Stimulated activated CD4-positive, alpha-beta T cell treated with anti-CD3 and anti-CD28 coated beads, TNF-alpha, amount 100 ng/mL, for 4 hours (primary cell): Measurements from ENCODE around the gene GPC2.
"Not testable (repeated sequence)": the region's sequence is repeated elsewhere in the genome, so short reads cannot be mapped to it uniquely, and the experiment has no call there.

ENCODE experiments used
- DNase-seq, 3 experiments: peaks; one replicate each; pipeline ENCODE4 v3.0.0-alpha.2; 2020; ENCODE audit warnings: low read depth in 3 of 3

GPC2 gene, protein sequence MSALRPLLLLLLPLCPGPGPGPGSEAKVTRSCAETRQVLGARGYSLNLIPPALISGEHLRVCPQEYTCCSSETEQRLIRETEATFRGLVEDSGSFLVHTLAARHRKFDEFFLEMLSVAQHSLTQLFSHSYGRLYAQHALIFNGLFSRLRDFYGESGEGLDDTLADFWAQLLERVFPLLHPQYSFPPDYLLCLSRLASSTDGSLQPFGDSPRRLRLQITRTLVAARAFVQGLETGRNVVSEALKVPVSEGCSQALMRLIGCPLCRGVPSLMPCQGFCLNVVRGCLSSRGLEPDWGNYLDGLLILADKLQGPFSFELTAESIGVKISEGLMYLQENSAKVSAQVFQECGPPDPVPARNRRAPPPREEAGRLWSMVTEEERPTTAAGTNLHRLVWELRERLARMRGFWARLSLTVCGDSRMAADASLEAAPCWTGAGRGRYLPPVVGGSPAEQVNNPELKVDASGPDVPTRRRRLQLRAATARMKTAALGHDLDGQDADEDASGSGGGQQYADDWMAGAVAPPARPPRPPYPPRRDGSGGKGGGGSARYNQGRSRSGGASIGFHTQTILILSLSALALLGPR

DNA sequence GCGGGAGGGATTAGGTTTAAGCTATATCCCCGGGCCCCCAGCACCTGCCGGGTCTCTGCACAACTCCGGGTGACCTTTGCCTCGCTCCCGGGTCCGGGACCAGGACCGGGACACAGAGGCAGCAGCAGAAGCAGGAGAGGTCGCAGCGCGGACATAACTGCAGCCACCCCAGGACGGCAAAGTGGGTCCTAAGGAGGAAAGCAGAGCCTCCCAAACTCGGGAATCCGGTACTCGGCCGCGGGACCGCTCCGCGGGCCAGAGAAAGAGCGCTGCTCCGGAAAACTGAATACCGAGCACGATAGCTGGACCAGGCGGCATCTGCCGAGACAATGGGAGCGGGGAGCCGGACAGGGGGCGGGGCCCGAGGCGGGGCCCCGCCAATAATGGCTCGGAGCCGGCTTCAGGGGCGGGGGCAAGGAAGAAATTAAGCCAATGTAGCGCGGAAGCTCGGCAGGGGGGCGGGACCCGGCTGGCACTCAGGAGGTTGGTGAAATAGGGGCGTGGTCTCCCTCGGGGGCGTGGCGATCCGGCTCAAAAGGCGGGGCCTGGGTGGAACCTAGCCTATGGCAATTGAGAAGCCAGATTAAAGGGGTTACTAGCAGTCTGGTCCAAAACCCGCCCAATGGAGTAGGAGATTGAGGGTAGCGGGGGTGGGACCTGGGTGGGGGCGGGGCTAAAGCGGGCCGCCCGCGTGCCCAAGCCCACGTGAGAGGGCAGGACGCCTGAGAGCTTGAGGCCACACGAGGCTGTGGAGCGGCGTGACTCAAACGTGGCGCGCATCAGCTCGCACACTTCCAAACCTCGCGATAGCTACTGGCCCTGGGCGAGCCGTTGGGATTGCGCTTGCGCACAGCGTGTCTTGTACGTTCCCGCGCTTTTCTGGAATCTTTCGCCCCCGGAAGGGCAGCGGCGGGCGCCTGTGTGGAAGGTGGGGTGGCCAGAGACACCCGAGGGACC lies at the start of gene GPC2, which contains the start of gene STAG3:
GPC2 (minus strand) TSS at position 337 of the 957 bp plus-strand sequence; CDS start at position 155, 182 bp downstream.
STAG3 (plus strand) TSS at position 874 of the 957 bp plus-strand sequence. CDS start 2,639 bp downstream, outside the sequence.
- DNase-seq = peak; percentile 96 to 98 (median 97)

DNA sequence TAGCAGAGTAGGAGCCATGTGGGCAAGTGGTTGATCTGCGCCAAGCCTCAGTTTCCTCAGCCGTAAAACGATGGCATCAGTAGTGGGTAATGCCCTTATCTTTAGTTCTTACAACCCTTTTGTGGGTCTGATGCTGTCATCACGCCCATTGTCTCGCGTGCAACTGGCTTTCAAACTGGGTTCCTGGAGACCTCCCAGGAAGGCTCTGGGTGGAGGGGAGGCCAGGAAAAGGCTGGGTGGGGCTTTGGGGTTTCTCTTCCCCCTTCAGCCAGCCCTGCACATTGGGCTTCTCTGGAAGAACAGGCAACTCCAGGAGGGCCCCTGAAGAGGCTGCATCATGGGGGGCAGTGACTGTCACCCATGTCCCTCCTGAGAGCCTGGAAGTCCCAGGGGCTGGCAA lies 47.7 kb upstream of the GPC2 start:
- not testable (repeated sequence) for DNase-seq

DNA sequence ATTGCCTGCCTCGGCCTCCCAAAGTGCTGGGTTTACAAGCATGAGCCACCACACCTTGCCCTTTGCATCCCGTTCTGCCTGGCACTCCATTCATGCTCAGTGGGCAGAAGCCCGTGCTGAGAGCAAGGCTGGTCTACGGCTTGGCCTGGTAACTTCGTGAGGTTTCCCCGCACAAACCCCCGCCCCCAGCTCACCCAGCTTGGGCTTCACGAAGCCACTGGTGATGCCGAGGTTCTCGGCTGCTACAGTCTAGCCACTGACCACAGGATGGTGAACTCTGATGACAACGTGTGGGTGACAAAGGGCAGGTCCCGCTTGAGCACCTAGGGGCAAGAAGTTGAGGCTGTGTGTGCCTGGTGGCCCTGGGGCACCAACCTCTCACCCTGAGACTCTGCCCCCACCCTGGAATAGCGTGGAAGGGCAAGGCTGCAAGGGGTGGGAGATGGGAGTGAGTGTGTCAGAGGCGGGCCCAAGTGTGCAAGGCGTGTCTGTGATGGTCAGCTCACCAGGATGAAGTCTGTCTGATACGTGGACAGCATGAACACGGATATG lies 46.3 kb upstream of the GPC2 start:
- not testable (repeated sequence) for DNase-seq

DNA sequence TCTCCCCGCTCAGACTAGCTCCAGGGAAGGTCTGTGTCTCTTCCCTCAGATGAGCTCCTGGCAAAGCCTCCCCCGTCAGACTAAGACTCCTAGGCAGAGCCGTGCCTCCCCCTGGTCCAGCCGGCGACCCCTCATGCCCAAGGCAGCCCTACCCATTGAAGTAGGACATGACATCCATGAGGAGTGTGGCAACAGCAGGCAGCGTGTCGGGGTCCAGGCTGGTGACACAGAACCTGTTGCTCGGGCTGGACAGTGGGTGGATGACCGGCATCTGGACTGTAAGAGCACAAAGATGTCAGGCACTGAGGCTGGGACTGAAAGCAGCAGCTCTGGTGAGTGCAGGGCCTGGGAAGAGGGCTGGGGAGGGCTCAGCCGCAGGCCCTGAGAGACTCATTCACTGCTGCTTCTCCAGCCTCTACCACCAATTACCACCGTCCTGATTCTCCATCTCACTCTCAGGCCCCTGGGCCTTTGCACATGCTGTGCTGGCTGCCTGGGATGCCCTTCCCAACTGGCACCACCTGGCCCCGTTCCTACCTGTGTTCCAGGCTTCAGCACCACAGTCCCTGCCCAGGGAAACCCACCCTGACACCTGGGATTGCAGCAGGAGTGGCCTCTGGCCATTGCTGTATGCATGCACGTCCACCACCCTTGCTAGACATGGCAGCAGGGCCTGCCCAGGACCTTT lies 45.4 kb upstream of the GPC2 start:
- no peak for DNase-seq

DNA sequence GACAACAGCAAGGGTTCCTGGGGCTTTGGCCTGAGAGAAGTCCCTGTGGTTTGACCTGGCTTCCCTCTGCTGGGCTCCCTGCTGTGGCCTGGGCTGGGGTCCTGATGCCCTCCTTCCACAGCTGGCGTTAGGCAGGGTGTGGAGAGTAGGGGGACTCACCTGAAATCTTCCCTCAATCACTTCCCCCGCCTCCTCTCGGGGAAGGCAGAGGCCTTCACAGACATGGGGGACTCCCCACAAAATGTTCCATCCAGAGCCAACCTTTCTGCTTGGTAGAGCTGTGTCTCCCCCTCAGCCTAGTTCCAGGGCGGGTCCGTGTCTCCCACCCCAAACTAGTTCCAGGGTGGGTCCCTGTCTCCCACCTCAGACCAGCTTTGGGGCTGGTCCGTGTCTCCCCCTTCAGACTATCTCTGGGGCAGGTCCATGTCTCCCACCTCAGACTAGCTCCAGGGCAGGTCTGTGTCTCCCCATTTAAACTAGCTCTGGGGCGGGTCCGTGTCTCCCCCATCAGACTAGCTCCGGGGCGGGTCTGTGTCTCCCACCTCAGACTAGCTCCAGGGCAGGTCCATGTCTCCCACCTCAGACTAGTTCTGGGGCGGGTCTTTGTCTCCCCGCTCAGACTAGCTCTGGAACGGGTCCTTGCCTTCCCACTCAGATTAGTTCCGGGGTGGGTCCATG lies 44.7 kb upstream of the GPC2 start:
- DNase-seq = peak in 1 of 3 experiments; percentile 17

DNA sequence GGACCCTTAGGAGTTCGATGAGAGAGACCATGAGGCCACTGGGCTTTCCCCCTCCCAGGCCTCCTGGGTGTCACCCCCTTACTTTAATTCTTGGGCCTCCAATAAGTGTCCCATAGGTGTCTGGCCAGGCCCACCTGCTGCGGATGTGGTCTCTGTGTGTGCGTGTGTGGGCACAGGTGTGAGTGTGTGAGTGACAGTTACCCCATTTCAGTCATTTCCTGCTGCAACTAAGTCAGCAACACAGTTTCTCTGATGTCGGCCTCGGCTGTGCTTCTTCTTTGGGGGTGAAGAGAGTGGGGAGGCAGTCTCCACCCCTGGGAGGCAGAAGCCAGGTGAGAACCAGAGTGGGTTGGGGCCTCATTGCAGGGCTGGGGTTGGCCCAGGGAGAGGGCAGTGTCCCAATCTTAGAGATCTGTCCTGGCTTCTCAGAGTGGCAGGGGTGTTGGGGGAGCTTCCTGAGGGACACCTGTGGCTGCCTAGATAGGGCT lies 44.1 kb upstream of the GPC2 start:
- DNase-seq = peak in 2 of 3 experiments; percentile 66 to 71

DNA sequence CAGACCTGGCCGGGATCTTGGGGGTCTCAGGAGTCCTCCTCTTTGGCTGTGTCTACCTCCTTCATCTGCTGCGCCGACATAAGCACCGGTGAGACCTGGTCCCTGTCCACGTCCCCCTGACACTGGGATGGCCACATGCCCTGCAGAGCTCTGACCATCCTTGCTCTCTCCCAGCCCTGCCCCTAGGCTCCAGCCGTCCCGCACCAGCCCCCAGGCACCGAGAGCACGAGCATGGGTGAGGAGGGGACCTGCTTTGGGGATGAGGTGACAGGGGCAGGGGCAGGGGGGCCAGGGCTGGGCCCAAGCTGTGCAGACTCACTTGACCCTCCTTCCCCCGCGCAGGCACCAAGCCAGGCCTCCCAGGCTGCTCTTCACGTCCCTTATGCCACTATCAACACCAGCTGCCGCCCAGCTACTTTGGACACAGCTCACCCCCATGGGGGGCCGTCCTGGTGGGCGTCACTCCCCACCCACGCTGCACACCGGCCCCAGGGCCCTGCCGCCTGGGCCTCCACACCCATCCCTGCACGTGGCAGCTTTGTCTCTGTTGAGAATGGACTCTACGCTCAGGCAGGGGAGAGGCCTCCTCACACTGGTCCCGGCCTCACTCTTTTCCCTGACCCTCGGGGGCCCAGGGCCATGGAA lies 43.5 kb upstream of the GPC2 start:
- DNase-seq = peak in 1 of 3 experiments; percentile 58

DNA sequence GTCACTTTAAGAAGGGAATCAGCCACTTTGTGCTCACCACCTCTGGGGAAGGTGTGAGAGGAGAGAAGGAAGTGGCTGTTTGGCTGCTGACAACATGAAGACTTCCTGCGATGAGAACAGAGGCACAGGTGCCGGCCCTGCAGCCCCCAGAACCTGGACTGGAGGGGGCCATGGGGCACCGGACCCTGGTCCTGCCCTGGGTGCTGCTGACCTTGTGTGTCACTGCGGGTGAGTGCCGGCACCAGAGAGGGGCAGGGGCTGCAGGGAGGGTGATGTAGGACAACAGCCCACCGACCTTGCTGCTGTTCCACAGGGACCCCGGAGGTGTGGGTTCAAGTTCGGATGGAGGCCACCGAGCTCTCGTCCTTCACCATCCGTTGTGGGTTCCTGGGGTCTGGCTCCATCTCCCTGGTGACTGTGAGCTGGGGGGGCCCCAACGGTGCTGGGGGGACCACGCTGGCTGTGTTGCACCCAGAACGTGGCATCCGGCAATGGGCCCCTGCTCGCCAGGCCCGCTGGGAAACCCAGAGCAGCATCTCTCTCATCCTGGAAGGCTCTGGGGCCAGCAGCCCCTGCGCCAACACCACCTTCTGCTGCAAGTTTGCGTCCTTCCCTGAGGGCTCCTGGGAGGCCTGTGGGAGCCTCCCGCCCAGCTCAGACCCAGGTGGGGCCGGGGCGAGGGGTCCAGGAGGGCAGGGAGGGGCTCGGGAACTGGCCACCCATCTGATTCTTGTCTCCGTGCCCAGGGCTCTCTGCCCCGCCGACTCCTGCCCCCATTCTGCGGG lies 42.8 kb upstream of the GPC2 start, which contains the start of gene PVRIG:
PVRIG (plus strand) TSS at position 149 of the 785 bp plus-strand sequence; CDS start at position 171, 22 bp downstream.
- peak in 2 of 3 experiments; percentile 12 to 36 for DNase-seq

DNA sequence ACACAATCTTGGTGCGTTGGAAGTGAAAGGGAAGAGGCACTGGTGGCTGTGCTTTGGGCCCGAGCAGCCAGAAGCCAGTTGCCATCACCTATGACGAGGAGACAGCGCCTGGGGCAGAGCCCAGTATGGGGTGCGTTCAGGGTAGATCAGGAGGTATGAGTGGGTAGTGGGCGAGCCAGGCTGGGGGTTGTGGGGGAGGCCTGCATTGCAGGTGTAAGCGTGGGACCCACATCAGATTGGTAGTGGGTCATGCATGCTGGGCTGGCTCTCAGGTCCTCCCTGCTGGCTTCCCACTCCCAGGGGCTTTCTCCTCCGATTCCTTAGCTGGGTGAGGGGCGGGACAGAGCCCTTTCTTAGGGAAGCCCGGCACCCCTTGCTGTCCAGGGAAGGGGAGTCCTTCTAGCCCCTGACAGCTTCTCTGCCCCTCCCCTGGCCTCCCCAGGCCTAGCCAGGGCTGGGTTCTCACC lies 42.1 kb upstream of the GPC2 start:
- DNase-seq = peak; percentile 25 to 28 (median 26)

DNA sequence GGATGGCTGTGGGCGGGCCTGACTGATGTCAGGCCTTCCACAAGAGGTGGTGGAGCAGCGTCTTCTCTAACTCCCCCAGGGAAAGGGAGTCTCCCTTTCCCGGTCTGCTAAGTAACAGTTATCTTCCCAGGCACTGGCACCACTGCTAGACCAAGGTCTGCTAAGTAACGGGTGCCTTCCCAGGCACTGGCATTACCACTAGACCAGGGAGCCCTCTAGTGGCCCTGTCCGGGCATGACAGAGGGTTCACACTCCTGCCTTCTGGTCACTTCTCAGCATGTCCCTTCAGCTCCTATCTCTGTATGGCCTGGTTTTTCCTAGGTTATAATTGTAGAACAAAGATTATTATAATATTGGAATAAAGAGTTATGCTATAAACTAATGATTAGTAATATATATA lies 40.8 kb upstream of the GPC2 start:
- peak; percentile 54 to 69 (median 61) for DNase-seq

DNA sequence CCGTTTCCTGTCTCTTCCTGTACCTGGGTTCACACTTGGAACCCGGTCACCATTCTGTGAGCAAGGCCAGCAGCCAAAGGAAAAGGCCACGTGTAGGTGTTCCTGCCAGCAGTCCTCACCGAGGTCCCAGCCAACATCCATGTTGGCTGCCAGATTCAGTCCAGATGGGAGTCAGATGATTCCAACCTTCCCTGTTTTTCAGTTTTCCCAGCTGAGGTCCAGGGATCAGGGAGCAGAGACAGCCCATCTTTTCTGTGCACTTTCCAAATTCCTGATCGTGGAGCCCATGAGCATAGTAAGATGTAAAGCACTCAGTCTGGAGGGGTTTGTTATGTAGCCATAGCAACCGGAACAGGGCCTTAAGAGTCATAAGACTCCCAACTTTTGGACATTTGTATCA lies 38.7 kb upstream of the GPC2 start:
- DNase-seq = no peak

DNA sequence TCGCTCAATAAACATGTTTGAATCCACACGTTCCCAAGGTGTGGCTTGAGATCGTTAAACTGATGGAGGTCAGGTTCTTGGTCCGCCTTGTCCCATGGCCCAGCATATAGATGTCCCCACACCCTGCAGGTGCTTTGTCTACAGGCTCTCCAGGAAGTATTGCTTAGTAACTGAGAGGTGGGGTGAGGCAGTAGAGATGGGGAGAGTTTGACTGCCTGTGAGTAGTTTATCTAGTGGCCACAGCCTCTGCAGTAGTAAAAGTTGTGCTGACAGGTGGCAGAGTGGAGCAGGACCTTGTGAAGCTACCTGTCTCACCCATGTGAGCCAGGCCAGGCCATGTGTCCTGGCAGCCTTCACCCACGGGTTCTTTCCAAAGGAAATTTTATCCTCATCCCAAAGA lies 37.2 kb upstream of the GPC2 start:
- not testable (repeated sequence) for DNase-seq

DNA sequence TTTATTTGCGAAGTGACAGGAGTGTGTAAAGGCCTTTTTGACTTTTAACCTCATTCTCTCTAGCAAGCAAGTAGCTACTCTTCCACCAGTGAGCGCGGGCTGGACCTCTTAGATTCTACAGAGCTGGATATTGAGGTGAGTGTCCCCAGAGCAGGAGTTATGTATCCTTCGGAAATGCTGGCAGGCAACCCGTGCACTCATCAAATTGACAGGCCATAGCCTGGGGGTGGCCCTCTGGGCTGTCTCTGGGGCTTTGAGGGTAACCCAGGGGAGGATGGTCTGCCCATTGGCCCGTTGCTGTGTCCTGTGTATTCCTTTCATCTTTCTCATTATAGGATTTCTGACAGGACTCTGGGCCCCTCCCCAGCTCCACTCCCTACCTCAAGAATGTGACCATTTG lies 36.5 kb upstream of the GPC2 start:
- DNase-seq = no peak

DNA sequence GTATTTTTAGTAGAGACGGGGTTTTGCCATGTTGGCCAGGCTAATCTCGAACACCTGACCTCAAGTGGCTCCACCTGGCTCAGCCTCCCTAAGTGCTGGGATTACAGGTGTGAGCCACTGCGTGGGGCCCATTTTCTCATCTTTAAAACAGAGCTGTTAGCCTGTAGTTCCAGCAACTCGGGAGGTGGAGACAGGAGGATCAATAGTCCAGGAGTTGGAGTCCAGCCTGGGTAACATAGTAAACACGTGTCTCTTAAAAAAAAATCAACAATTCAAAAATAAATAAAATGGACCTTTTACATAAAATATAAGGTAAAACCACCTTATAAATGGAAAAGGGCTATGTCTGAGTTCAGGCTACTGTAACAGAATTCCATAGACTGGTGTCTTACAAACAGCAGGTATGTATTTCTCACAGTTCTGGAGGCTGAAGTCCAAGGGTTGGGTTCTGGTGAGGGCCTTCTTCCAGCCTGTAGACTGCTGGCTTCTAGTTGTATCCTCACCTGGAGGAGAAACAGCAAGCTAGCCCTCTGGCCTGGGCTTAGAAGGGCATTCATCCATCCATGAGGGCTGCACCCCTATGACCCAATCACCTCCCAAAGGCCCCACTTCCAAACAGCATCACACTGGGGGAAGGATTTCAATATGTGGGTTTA lies 35.6 kb upstream of the GPC2 start:
- DNase-seq = no peak

DNA sequence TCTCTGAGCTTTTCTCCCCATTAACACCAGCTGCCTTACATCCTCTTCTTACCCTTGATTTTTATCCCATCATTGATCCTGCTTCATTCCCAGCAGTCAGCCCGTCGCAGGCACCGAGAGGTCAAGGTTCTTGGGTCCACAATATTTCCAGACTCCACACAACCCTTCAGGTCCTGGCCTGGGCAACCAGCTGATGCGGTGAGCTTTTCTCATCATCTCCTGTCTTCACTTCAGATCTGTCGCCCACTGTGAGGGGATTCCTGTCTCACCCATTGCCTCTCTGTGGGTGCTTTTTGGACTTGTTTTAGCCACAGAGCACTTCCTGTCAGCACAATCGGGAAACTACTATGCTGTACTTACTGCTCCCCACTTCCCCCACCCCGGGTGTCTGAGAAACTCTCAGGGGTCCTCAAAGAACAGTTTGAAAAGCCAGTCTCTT lies 34.2 kb upstream of the GPC2 start:
- no peak for DNase-seq

DNA sequence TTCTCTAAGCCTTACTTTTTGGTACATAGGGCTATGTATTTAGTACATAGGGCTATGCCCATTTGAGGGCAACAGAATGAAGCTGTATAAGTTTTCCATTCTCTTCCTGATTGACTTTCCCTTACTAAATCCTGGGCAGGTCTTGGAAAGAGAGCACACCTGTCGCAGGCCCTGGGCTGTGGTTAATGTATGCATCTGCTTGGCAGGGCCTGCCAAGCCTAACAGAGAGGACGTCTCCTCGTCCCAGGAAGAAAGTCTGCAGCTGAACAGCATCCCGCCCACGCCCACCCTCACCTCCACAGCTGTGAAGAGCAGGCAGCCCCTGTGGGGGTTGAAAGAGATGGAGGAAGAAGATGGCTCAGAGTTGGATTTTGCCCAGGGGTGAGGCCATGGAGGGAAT lies 33.6 kb upstream of the GPC2 start:
- no peak for DNase-seq

DNA sequence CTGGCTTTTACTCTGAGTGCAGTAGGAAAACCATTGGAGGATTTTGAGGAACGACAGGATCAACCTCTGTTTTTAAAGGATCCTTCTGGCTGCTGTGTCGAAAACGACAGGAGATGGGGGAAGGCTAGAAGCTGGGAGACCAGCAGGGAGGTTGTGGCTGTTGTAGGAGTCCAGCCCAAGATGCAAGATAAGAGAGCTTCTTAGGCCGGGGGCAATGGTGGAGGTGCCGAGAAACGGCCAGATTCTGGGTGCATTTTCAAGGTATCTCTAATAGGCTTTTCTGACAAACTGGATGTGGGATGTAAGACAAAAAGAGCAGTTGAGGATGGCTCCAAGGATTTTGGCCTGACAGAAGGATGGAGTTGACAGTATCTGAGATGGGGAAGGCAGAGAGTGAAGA lies 32.3 kb upstream of the GPC2 start:
- no peak for DNase-seq

DNA sequence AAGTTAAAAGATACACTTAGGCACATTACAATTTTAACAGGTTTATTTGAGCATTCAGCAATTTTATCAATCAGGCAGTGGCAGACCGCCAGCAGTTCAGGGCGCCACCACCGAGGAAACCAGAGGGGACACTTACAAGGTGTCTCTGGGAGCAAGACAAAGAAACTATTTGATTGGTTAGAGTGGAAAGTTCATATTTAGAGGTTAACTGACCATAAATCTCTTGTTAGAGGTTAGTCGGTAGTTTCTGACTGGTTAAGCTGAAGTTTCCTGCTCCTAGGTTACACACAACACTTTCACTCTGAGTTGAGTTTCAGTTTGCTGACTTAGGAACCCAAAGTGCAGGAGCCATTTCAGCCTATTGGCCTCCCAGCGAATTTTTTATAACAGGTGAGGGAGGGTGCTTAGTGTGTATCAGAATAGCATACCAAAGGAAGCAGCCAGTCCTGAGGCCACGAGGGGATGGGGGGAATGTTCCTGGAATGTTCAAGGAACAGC lies 31.8 kb upstream of the GPC2 start:
- DNase-seq = no peak
